Measurements from ENCODE around the gene PIP4K2A. TPM values are rescaled to one million over a fixed set of nuclear protein-coding genes. Genes with fewer than 3 reads are reported as not detected.
A peak's percentile ranks its signal among the peaks of the same experiment; 100 is the strongest.

The PIP4K2A gene
- total RNA-seq, 1 experiment from 2014 or later = 5.0 TPM

DNA sequence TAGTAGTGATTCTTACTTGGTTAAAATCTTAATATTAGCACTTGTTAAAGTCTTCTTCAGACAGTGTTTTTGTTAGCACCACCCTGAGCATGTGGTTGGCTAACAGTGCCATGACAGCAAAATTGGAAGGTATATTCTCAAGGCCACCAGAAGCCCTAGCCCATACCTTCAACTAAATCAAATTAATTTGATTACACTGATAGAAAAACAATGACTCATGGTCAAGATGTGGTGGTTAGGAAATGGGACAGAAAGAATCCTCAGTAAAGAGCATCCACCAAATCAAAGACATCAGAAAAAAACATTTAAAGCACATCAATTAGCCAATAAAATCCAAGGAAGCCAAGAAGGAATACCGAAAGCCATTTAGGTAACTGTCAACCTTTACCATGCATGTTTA is 75.5 kb downstream of the PIP4K2A start:
- DNase-seq (ENCODE audit: low spot score) = no peak

DNA sequence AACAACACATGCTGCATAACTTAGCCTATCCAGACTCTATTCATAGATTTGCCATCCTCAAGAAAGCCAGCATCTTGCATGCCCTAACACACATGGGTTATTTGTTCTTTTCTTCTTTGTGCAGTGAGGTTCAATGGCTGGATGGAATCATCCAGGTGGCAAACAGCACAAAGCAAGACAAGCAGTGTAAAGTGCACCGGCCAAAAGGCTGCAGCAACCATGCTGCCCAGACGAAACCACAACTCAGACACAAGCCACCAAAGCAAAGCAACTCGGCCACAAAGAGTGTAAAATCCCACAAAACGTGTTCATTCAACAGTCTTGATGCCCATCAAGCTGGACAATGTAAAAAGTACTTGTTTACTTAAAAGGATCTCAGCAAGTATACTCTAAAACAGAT is 76.9 kb downstream of the PIP4K2A start:
- no peak for DNase-seq (ENCODE audit: low spot score)

DNA sequence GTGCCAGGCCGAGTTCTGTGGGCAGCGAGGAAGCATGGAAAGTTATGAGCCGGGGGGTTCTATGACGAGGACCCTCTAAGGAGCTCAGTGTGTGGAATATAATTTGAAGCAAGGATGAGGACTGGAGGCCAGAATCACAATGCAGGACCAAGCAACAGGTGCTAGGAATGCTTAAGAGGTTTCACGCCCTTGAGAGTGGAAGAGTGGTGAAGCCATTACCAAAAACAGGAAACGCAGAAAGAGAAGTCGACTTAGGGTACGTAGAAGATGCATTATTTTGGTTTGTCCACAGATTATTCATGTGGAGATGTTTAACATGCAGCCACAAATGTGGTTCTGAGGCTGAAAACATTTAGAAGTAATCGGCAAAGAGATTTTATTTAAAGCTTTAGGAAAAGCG is 78.7 kb downstream of the PIP4K2A start:
- no peak for DNase-seq (ENCODE audit: low spot score)

DNA sequence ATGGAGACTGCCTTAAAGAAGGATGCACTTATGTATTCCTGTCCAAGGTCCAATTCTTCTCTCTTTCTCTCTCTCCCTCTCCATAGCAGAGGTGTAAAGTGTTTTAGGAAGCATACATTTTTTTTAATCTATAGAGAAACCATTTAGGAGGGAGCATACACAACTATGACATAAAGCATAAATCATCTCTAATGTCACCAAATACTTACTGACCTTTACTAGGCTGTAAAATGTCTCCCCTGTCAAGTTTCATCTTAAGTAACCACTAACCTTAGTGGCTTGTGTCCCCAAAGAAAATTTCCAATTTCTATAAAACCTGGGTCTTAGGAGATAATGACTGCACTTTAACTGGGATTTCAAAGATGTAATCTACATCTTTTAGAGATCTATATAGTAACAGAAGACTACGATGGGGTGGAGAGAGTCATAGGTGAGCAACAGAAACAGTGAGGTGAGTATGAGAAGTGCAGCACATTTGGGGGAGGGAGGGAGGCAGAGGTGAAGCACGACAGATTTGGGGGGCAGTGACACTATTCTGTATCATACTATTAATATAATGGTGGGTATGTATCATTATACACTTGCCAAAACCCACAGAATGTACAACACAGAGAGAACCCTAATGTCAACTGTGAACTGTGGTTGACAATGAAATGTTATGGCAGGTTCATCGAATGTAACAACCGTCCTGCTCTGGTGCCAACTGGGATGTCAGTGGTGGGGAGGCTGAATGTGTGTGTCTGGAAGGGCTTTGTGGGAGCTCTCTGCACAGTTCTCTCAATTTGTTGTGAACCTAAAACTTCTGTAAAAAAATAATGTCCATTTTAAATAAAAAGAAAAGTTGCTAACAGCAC is 79.5 kb downstream of the PIP4K2A start:
- no peak for DNase-seq (ENCODE audit: low spot score)

DNA sequence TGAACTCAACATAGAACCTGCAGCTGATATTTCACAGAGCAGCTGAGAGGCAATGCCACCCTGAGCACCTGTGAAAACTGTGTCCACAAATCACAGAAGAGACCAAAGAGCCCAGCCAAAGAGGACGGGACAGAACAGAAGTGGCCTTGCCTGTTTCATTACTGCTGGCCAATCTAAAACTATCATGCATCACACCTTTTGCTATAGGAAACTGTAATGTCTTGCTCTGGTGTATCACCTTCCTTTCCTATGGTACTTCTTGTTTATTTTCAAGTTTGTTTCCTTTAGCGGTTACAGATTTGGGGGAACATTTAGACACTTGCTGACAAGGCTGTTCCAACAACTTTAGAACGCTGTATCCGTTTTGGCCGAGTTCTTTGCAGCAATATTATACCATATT is 80.3 kb downstream of the PIP4K2A start:
- no peak for DNase-seq (ENCODE audit: low spot score)

DNA sequence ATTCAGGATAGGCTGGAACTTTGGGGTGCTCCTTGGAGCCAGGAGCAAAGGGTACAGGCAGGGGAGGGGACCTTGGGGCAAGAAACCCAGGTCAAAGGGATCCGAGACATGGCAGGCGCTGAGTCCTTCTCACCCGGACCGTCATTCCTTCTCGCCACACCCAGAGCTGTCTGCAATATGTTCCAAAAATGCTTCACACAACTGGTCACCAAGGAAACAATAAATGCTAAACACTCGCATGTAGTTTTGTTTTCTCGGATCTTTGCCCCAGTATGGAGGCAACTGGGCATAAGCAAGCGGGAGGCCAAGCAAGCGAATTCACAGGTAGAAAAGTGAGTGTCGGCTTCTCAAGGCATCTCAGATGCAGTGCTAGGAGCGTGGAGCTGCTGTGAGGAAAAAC is 80.8 kb downstream of the PIP4K2A start:
- no peak for DNase-seq (ENCODE audit: low spot score)

DNA sequence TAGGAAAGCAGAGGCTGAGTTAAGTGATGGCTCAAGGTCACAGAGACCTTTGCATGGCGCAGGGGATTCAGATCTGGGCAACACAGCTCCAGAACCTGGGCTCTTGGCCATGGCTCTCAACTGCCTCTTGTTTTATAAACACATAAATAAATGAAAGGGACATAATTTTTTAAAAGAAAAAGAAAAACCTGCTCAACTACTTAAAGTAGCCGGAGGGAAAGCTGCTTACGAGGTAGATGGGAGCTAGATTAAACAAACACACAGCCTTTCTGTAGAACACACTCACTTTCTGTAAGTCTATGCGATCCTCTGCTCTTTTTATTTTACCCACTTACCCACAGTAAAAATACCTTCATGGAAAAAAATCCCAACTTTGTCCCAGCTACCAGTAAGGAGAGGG is 81.3 kb downstream of the PIP4K2A start:
- no peak for DNase-seq (ENCODE audit: low spot score)

DNA sequence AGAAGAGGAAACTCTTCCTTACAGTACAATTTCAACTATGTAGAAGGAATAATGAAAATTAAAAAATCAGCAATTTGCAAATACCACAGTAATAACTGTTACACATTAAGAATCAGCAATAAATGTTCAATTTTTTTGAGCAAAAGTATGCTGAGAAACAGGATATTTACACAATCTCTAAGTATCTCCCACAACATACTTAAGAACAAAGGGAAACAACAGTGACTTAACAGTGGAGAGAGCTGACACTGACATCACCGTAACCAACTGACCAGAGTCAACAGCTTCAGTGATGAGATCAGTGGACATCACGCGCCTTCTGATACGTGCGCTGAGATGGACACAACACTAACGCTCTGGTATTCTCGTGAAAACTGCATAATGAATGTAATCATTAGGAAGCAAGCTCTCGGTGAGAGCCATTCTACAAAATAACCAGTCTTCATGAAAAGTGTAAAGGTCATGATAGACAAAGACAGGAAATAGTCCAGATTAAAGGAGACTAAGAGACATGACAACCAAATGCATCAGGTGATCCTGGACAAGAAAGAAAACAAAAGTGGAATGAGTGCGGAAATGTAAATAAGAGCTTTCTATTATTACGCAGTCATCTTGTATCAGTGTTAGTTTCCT is 82.6 kb downstream of the PIP4K2A start:
- no peak for DNase-seq (ENCODE audit: low spot score)

DNA sequence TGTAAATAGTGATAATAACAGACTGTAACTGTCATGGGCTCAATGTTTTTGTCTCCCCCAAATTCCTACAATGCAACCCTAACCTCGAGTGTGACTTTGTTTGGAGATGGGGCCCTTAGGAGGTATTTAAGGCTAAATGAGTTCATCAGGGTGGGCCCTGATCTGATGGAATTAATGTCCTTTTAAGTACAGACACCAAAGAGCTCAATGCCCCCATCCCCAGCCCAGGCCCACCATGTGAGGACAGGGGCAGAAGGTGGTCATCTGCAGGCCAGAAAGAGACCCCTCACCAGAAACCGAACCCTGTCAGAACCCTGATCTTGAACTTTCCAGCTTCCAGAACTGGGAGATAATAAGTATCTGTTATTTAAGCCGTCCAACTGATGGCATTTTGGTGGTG is 83.2 kb downstream of the PIP4K2A start:
- no peak for DNase-seq (ENCODE audit: low spot score)

DNA sequence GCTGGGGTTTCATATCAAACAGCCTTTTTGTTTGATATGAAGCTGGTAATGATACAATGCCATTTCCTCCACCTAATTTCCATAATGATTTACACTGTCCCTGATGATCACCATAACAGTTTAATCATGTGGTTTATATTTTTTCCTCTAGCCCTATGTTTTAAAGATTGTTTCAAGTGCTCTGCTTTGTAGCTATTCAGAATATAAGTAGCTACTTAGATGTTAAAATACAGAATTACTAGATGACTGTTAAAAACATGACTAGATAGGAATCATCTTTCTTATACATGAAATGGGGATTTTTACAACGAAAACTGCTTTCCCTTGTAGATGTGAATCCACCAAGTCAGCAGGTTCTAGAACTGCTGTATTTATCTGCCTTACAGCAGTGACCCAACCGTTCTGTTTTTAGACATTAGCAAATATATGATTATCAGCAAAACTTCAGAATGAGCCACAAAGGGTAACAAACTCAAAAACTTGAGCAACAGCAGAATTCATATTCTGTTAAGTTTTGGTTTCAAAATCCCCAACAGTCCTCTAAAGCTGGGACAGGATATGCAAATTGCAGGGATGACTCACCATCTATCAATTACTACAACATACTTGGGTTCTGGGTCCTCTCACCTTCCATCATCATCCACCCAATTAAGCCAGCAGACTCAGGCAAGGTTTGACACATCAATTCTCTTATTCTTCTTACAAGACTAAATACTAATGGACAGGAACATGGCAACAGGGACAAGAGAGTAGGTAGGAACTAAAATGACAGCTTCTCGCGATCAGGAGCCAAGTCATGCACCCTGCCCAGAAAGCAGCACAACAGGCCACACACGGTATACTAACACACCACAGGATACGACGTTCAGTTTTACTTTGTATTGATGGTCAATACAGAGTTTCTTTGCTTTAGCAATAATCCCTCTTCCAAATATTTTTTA is 83.9 kb downstream of the PIP4K2A start:
- no peak for DNase-seq (ENCODE audit: low spot score)

DNA sequence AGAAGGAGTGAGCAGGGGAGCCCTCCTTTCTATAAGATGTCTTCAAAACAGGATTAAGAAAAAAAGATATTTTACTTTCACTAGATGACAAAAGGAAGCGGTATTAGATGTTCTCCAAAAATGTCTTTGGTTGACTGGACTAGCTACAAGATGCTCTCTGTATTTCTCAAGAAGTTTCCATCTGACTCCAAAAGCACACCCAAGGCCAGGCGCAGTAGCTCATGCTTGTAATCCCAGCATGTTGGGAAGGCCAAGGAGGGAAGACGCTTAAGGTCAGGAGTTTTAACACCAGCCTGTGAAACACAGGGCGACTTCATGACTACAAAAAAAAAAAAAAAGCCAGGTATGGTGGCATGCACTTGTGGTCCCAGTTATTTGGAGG is 84.5 kb downstream of the PIP4K2A start:
- DNase-seq (ENCODE audit: low spot score) = no peak

DNA sequence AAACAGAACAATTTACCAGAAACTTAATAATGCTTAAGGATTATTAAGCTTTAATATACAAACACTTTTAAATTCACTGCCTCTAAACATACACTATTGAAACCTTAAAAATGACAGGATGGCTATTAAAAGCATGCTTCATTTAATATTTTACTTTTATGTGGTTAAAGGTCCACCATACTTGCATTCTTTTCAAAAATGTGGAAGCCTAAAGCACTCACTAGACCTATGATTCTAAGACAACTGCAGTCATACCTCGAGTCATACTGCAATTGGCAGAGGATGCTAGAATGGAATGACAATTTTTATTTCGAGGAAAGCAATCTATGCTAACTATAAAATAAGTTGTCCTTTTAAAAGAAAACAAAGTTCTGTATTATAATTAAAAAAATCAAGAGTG is 85.3 kb downstream of the PIP4K2A start:
- no peak for DNase-seq (ENCODE audit: low spot score)

DNA sequence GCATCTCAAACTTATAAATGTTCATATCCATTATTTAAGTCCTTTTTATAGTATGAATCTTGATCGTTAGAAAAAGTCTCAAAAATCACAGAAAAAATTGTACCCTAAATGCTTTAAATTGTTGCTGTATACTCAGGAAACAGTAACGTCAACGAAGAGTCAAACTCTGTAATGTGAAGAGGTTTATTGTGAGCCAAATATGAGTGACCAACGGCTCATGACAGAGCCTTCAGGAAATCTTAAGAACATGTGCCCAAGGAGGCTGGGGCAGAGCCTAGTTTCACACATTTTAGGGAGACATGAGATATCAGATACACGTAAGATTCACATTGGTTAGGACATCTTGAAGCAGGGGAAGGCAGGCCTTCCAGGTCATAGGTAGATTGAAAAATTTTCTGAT is 86.1 kb downstream of the PIP4K2A start:
- DNase-seq (ENCODE audit: low spot score) = no peak

DNA sequence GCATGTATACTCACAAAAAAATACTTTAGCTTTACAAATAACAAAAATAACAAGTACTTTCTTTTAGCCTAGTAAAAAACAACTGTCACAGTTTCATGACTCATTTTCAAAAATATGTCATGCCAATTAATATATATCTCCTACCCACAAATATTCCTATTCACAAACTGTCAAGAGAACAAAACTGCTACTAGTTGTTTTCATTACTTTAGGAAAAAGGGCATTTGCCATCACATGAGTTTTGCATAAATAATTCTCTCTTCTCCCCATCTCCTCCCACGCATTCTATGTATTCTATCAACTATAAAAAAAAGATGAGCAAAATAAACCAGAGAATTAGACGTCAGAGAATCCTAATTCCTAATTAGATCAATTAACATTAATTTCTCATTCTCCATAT is 87.6 kb downstream of the PIP4K2A start:
- DNase-seq (ENCODE audit: low spot score) = no peak

DNA sequence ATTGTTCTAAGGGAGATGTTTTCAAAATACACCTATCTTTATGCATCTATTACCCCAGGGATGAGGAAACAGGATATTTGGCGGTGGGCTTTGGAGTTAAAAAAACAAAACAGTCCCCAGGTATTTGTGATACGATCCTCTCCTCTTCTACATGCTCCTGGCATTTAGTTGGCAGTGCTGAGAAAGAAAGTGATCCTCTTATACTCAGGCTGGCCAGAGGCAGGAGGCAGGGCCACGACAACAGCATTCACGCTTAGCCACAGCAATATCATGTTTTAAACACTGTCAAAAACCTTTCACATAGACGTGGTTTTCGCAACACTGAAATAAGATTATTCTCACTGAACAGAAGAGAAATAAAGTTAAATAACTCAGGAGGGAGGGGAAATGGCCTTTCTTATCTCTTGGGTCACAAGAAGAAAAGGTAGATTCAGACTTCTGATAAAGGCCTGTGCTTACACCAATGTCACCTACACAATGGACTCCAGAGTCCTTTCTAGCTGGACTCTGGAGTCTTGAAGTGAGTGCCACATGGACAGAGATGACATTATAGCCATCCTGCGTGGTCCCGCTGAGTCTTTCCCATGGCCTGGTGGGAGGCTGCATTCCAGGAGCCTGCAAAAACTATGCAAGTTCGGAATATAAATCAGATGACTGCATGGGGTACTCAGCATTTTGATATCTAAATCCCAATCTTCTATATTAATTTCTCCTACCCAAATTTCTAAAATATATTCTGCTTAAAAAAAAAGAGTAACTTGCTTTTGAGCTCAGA is 88.7 kb downstream of the PIP4K2A start:
- DNase-seq (ENCODE audit: low spot score) = no peak

DNA sequence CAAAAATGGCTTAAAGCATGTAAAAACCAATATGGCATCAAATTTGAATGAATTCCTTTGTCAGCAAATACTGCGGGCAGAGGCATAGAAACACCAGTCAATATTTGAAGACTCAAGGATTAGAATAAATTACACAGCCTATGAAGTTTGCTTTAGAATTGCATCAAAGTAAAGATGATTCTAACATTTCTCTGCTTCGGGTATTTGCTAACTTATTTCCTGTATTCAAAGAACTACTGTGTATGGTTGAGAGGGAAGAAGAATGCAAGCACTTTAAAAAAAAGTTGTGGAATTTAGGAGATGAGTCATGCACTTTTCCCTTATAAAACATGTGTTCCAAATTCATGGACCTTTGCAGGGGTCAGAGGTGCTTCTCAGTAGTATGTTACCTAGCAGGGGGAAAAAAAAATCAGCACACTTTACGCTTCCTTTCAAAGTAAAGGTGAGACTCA is 90.1 kb downstream of the PIP4K2A start:
- peak; percentile 22 for DNase-seq (ENCODE audit: low spot score)

DNA sequence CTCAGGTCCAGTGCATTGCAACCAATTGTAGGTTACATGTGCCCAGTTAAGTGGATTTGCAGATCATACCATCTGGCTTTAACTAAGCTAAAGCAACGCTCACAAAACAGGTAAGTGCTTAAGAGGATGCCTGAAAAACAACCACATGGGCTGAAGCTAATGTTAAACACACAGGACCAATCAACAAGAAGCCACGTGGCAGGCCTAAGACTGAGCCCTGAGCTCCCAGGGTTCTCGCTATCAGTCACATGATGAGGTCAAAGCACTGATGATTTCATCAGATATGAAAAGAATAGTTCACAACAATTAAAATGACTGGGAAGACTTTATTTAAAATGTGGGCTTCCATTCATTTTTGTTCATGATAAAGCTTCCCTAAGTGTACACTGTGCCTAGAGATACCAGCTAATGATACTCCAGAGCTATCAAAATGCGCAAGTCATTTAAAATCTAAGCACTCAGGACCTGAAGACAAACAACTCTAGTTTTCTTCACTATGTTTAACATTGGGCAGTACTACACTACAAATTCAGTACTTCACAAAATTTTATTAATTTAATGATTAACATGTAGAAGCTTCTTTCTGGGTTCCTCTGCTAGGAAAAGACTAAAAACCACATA is 90.6 kb downstream of the PIP4K2A start:
- DNase-seq (ENCODE audit: low spot score) = no peak

DNA sequence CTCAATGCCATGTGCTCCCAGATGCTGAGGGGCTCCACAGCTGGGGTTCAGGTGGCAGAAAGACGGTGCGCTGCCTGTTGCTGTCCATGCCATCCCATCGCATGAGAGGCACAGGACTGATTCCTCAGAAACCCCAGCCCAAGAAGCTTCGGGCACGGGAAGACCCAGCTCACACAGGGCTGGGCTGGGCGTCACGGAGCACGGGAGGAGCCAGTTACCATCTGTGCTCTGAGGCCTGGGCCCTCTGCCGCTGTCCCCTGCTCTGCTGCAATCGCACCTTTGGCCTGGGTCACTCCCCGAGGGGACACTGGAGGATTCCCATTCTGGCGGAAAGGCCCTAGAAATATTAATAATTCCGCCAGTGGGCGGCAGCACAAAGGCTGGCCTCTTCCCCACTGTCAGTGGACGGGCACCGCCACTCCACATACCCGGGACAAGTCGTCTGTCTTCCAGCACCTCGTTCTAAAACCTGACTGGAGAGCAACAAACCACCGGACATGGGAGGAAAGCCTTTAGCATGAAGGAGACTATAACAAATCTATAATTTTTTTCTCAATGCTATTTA is 92.1 kb downstream of the PIP4K2A start:
- DNase-seq (ENCODE audit: low spot score) = no peak

DNA sequence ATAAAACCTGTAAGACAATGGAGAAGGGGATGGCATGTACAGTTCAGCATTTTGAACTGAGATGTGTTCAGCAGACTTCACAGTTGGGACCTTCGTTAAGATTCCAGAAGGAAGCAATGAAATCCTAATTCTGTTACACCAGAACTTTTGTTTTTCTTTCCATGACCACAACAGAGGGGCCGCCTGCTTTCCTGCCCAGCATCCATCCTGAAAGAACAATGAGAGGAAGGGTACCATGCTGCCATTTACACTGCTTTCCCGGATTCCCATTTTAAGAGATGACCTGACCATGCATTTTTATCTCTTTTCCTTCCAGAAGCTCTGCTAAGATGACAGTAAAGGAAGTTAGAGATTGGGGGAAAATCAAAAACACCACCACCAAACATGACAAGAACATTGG is 92.7 kb downstream of the PIP4K2A start:
- no peak for DNase-seq (ENCODE audit: low spot score)

DNA sequence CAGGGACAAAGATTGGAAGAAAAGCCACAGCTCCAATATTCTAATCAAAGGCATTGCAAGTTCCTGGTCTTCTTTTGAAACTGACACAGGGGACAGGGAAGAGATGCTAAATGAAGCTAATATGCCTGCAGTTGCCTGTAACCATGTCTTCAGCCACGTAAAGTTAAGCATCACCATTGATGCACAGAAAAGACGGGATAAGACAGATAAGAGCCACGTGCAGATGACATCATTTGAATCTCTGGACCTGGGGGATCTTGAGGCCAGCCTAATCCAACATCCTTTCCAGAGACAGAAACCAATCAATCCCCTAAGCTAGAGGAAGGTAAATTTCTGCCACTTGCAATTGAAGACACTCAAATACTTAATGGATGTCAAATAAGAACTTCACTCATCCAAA is 93.4 kb downstream of the PIP4K2A start:
- DNase-seq (ENCODE audit: low spot score) = no peak

Data from HT-29 (cell line).